SK-N-SH (cell line): ENCODE measurements around the gene UNC5CL. TPM values are rescaled to one million over a fixed set of nuclear protein-coding genes. Genes with fewer than 3 reads are reported as not detected.

Experiments used
- CTCF ChIA-PET: fragments of 300-600, 350-600 bp; formaldehyde crosslinking; extraction: SDS; loops from one replicate; lab custom pipeline; 2021; lab: Yijun Ruan, JAX
- POLR2A ChIA-PET: fragments of 350-600 bp; sonication (Branson Sonifier 250); formaldehyde crosslinking; extraction: SDS; loops from one replicate; lab custom pipeline; 2020; ENCODE audit warnings: antibody characterized with exemption, inconsistent platforms; lab: Yijun Ruan, JAX
- DNase-seq: peaks from one replicate; pipeline ENCODE4 v3.0.0; 2012
- H2AFZ ChIP-seq: fragments of 200-600 bp; sonication (generic); 2 replicates; pipeline ENCODE4 v1.8.1; 2016; ENCODE audit warnings: antibody characterized with exemption, mild to moderate bottlenecking, low read depth
- H3F3A ChIP-seq: fragments of 200-600 bp; sonication (generic); replicated peaks from 2 replicates; pipeline ENCODE3; 2016; ENCODE audit warnings: antibody characterized with exemption, mild to moderate bottlenecking; ENCODE audit not compliant: insufficient read depth
- H3K27ac ChIP-seq, 2 experiments: fragments of 200-500 bp in 1 of 2; fragments of 200-600 bp in 1 of 2; sonication (Bioruptor generic) in 1 of 2; sonication (generic), shearing (Covaris generic) in 1 of 2; 2 replicates each; pipeline versions ENCODE4 v1.5.1 to v1.6.1; 2014 to 2016; ENCODE audit warnings: low read depth in 2 of 2, inconsistent platforms in 1 of 2, low read length in 1 of 2, mild to moderate bottlenecking in 1 of 2, mixed read lengths in 1 of 2
- H3K27me3 ChIP-seq: fragments of 200-600 bp; sonication (generic), shearing (Covaris generic); 2 replicates; pipeline ENCODE4 v1.6.1; 2016; ENCODE audit warnings: mixed run types; ENCODE audit not compliant: insufficient read depth
- H3K36me3 ChIP-seq, 2 experiments: fragments of 200-500 bp in 1 of 2; fragments of 200-600 bp in 1 of 2; sonication (Bioruptor generic) in 1 of 2; sonication (generic) in 1 of 2; replicated peaks in 1 of 2; 2 replicates each; pipeline versions ENCODE3 to v1.5.1; 2014 to 2016; ENCODE audit warnings: low read length in 1 of 2, mild to moderate bottlenecking in 1 of 2; ENCODE audit not compliant: insufficient read depth in 2 of 2, control insufficient read depth in 1 of 2
- H3K4me1 ChIP-seq, 2 experiments: fragments of 200-500 bp in 1 of 2; fragments of 200-600 bp in 1 of 2; sonication (Bioruptor generic) in 1 of 2; sonication (generic), shearing (Covaris generic) in 1 of 2; 2 replicates each; pipeline versions ENCODE4 v1.5.1 to v1.6.1; 2014 to 2016; ENCODE audit warnings: low read depth in 1 of 2, low read length in 1 of 2, mixed run types in 1 of 2; ENCODE audit not compliant: insufficient read depth in 2 of 2, control insufficient read depth in 1 of 2
- H3K4me2 ChIP-seq: fragments of 200-600 bp; sonication (generic), shearing (Covaris generic); 2 replicates; pipeline ENCODE4 v1.6.1; 2017; ENCODE audit warnings: mixed run types
- H3K4me3 ChIP-seq, 2 experiments: fragments of 200-500 bp in 1 of 2; fragments of 200-600 bp in 1 of 2; sonication (Bioruptor generic) in 1 of 2; sonication (generic), shearing (Covaris generic) in 1 of 2; 2 replicates each; pipeline versions ENCODE4 v1.5.1 to v1.8.1; 2014 to 2016; ENCODE audit warnings: low read depth in 2 of 2, inconsistent platforms in 1 of 2, low read length in 1 of 2, mild to moderate bottlenecking in 1 of 2, mixed read lengths in 1 of 2, moderate library complexity in 1 of 2
- H3K79me2 ChIP-seq: fragments of 200-600 bp; sonication (generic); 2 replicates; pipeline ENCODE4 v1.8.1; 2017; ENCODE audit warnings: mild to moderate bottlenecking; ENCODE audit not compliant: insufficient read depth
- H3K9ac ChIP-seq: fragments of 200-600 bp; sonication (generic); 2 replicates; pipeline ENCODE4 v1.6.1; 2017; ENCODE audit warnings: mixed run types
- H3K9me2 ChIP-seq: fragments of 200-600 bp; sonication (generic); 2 replicates; pipeline ENCODE4 v1.6.1; 2017; ENCODE audit warnings: mixed run types
- H3K9me3 ChIP-seq: fragments of 200-600 bp; sonication (generic); 2 replicates; pipeline ENCODE4 v1.6.1; 2017; ENCODE audit warnings: mixed run types, mild to moderate bottlenecking, moderate library complexity
- H4K20me1 ChIP-seq: fragments of 200-600 bp; sonication (generic); 2 replicates; pipeline ENCODE4 v1.6.1; 2017; ENCODE audit warnings: mild to moderate bottlenecking, mixed run types; ENCODE audit not compliant: insufficient read depth
- CHD2 ChIP-seq: fragments of 150-350 bp; IDR thresholded peaks from 2 replicates; pipeline ENCODE4 v1.6.1; 2018; ENCODE audit warnings: low read length; ENCODE audit not compliant: partially characterized antibody
- EP300 ChIP-seq, 2 experiments: IDR thresholded peaks; 2 replicates each; pipeline versions ENCODE4 v1.4.0 to v1.6.1; 2012; ENCODE audit warnings: borderline replicate concordance in 1 of 2, low read depth in 1 of 2, low read length in 1 of 2
- EZH2phosphoT487 ChIP-seq: fragments of 200-600 bp; sonication (generic); IDR thresholded peaks from 2 replicates; pipeline ENCODE4 v1.6.1; 2017; ENCODE audit warnings: low read depth, mixed run types, mild to moderate bottlenecking, antibody characterized with exemption, moderate library complexity, borderline replicate concordance
- FOSL2 ChIP-seq: IDR thresholded peaks from 2 replicates; pipeline ENCODE4 v1.4.0; 2012; ENCODE audit warnings: low read depth, mild to moderate bottlenecking, moderate library complexity, borderline replicate concordance
- FOXJ3 ChIP-seq: sonication (generic); formaldehyde crosslinking; IDR thresholded peaks from 2 replicates; pipeline ENCODE4 v1.5.1; 2020; ENCODE audit warnings: mild to moderate bottlenecking, missing genetic modification reagents
- FOXM1 ChIP-seq: IDR thresholded peaks from 2 replicates; pipeline ENCODE4 v1.4.0; 2012; ENCODE audit warnings: low read depth, mild to moderate bottlenecking
- JUND ChIP-seq: IDR thresholded peaks from 2 replicates; pipeline ENCODE4 v1.4.0; 2012
- MEF2A ChIP-seq: IDR thresholded peaks from 2 replicates; pipeline ENCODE4 v1.4.0; 2012; ENCODE audit warnings: low read depth, borderline replicate concordance
- MXI1 ChIP-seq: IDR thresholded peaks from 2 replicates; pipeline ENCODE4 v1.6.1; 2012; ENCODE audit warnings: mild to moderate bottlenecking, low read depth, low read length, improper control_type of control experiment
- NRF1 ChIP-seq: IDR thresholded peaks from 2 replicates; pipeline ENCODE4 v1.6.1; 2012; ENCODE audit warnings: low read depth, mild to moderate bottlenecking, low read length
- POLR2AphosphoS5 ChIP-seq: IDR thresholded peaks from 2 replicates; pipeline ENCODE4 v1.6.1; 2012; ENCODE audit warnings: low read depth, low read length
- RAD21 ChIP-seq: IDR thresholded peaks from 2 replicates; pipeline ENCODE4 v1.6.1; 2012; ENCODE audit warnings: mild to moderate bottlenecking, low read length
- RCOR1 ChIP-seq: fragments of 150-350 bp; IDR thresholded peaks from 2 replicates; pipeline ENCODE4 v1.6.1; 2017; ENCODE audit warnings: antibody characterized with exemption, low read length
- RXRA ChIP-seq: IDR thresholded peaks from 2 replicates; pipeline ENCODE4 v1.4.0; 2012; ENCODE audit warnings: low read depth, mild to moderate bottlenecking, borderline replicate concordance
- TAF1 ChIP-seq: IDR thresholded peaks from 2 replicates; pipeline ENCODE4 v1.6.1; 2012; ENCODE audit warnings: low read depth, mild to moderate bottlenecking, low read length, moderate library complexity, borderline replicate concordance
- TCF12 ChIP-seq: IDR thresholded peaks from 2 replicates; pipeline ENCODE4 v1.4.0; 2012
- TEAD4 ChIP-seq: IDR thresholded peaks from 2 replicates; pipeline ENCODE4 v1.4.0; 2012; ENCODE audit warnings: mild to moderate bottlenecking, borderline replicate concordance; ENCODE audit not compliant: insufficient read depth
- YY1 ChIP-seq: IDR thresholded peaks from 2 replicates; pipeline ENCODE4 v1.4.0; 2012; ENCODE audit warnings: low read depth, mild to moderate bottlenecking
- whole genome bisulfite sequencing: methylation state at CpG from one replicate; pipeline ENCODE4 v1.1.6; 2017; ENCODE audit warnings: low lambda C conversion rate; 5-methylcytosine and 5-hydroxymethylcytosine counted together
- polyA plus RNA-seq, 3 experiments: library from polyadenylated mRNA; depleted of rRNA; stranded (reverse); fragments of >200 nt; gene quantifications; 2 replicates each; pipeline ENCODE4 v1.2.3, GENCODE V29; 2012
- TF ChIP-seq, protein P1 (sequence below): IDR thresholded peaks from 2 replicates; pipeline ENCODE4 v1.6.1; 2012; ENCODE audit warnings: mild to moderate bottlenecking, low read depth, low read length, moderate library complexity
- TF ChIP-seq, protein P2 (sequence below): IDR thresholded peaks from 2 replicates; pipeline ENCODE4; 2012
- TF ChIP-seq, protein P3 (sequence below): fragments of 150-350 bp; IDR thresholded peaks from 2 replicates; pipeline ENCODE4 v1.6.1; 2016; ENCODE audit warnings: mild to moderate bottlenecking, low read depth, low read length
- TF ChIP-seq, protein P4 (sequence below): IDR thresholded peaks from 2 replicates; pipeline ENCODE4 v1.4.0; 2012; ENCODE audit warnings: low read depth

UNC5CL gene
- polyA plus RNA-seq, 1 of the 3 experiments (the other 2 are of a cell fraction) = 0.10 TPM

DNA sequence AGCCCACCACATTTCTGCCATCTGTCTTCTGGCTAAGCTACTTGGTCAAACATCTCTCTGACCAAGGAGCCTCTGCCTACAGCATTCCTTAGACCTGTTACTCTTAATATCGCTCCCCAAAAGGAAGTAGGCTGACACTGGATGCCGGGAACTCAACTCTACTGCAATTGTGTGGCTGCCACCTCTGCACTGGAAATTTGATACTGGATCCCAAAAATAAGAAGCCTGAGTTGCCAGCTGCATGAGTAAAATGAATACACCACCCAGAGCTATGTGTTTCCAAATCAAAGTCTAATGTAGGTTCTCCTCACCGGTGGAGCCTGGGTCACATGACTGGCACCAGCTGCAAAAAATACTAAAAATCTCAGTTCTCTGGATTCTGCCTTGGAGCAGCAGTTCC, 36.9 kb downstream of the UNC5CL start (continued):
- TF ChIP-seq, protein P1, sequence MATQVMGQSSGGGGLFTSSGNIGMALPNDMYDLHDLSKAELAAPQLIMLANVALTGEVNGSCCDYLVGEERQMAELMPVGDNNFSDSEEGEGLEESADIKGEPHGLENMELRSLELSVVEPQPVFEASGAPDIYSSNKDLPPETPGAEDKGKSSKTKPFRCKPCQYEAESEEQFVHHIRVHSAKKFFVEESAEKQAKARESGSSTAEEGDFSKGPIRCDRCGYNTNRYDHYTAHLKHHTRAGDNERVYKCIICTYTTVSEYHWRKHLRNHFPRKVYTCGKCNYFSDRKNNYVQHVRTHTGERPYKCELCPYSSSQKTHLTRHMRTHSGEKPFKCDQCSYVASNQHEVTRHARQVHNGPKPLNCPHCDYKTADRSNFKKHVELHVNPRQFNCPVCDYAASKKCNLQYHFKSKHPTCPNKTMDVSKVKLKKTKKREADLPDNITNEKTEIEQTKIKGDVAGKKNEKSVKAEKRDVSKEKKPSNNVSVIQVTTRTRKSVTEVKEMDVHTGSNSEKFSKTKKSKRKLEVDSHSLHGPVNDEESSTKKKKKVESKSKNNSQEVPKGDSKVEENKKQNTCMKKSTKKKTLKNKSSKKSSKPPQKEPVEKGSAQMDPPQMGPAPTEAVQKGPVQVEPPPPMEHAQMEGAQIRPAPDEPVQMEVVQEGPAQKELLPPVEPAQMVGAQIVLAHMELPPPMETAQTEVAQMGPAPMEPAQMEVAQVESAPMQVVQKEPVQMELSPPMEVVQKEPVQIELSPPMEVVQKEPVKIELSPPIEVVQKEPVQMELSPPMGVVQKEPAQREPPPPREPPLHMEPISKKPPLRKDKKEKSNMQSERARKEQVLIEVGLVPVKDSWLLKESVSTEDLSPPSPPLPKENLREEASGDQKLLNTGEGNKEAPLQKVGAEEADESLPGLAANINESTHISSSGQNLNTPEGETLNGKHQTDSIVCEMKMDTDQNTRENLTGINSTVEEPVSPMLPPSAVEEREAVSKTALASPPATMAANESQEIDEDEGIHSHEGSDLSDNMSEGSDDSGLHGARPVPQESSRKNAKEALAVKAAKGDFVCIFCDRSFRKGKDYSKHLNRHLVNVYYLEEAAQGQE = no peak
- TF ChIP-seq CHD2 (no peak), NRF1 (no peak), JUND (no peak), TAF1 (no peak), POLR2AphosphoS5 (no peak), RAD21 (no peak), MXI1 (no peak), FOXJ3 (CRISPR knock-in tag) (no peak), EP300 (IDR thresholded peaks at IDR 0.05; ENCODE audit: borderline replicate concordance in 1 of 2, low read depth in 1 of 2, low read length in 1 of 2) (no peak), EZH2phosphoT487 (no peak), TEAD4 (no peak)
- TF ChIP-seq, protein P2, sequence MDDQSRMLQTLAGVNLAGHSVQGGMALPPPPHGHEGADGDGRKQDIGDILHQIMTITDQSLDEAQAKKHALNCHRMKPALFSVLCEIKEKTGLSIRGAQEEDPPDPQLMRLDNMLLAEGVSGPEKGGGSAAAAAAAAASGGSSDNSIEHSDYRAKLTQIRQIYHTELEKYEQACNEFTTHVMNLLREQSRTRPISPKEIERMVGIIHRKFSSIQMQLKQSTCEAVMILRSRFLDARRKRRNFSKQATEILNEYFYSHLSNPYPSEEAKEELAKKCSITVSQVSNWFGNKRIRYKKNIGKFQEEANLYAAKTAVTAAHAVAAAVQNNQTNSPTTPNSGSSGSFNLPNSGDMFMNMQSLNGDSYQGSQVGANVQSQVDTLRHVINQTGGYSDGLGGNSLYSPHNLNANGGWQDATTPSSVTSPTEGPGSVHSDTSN = no peak

DNA sequence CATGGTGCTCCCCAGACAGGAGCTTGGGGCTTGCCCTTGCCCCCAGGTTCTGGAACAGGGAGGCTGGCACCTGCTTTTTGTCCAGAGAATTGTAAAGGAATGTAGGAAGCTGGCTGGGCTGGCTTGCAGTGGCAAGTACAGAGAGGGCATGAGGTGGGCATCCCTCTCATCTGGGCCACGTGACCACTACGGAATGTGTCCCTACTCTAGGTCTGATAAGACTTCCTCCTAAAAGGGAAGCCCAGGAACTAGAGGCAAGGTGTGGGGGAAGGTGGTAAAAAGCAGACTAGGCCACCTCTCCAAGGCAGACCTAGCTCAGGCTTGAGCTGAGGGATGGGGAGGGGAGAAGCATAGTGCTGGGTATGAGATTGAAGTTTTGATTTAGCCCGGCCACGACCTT, 38.8 kb downstream of the UNC5CL start:
- Histone ChIP-seq H3K27ac (no peak overlapping the region), H3K36me3 (no peaks in the 10 kb centered on the region), H3K27me3 (no peaks in the 10 kb centered on the region; the same call in 1 of the 2 replicates), H3K4me2 (no peak overlapping the region), H3K9me3 (no peaks in the 10 kb centered on the region), H3K9me2 (no peaks in the 10 kb centered on the region), H2AFZ (no peak overlapping the region), H3F3A (no peaks in the 10 kb centered on the region), H3K9ac (no peak overlapping the region), H3K4me1 (peaks cover 7 to 13% of the 10 kb centered on the region in 2 experiments; a peak in 3 of 4 replicates), H3K79me2 (no peaks in the 10 kb centered on the region), H4K20me1 (no peaks in the 10 kb centered on the region), H3K4me3 (no peak overlapping the region)
- DNase-seq = no peak
- 82% methylated on average over 4 of the region's 4 CpGs for WGBS
- CTCF ChIA-PET = interaction anchor here (1.2 to 6.3 kb wide), 3 partner anchors 9 to 28 kb away, joined by 3 to 50 read pairs (median 4); no protein-coding TSS in a partner anchor
- POLR2A ChIA-PET = no interaction called here
- TF ChIP-seq FOXM1 (no peak), RXRA (no peak), RCOR1 (no peak), TCF12 (no peak), FOSL2 (no peak), YY1 (no peak), EP300 (IDR thresholded peaks at IDR 0.05; ENCODE audit: borderline replicate concordance in 1 of 2, low read depth in 1 of 2, low read length in 1 of 2) (no peak), MEF2A (no peak), JUND (no peak)
- TF ChIP-seq, protein P3, sequence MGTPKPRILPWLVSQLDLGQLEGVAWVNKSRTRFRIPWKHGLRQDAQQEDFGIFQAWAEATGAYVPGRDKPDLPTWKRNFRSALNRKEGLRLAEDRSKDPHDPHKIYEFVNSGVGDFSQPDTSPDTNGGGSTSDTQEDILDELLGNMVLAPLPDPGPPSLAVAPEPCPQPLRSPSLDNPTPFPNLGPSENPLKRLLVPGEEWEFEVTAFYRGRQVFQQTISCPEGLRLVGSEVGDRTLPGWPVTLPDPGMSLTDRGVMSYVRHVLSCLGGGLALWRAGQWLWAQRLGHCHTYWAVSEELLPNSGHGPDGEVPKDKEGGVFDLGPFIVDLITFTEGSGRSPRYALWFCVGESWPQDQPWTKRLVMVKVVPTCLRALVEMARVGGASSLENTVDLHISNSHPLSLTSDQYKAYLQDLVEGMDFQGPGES = no peak
- TF ChIP-seq, protein P1 = no peak
- TF ChIP-seq, protein P4, sequence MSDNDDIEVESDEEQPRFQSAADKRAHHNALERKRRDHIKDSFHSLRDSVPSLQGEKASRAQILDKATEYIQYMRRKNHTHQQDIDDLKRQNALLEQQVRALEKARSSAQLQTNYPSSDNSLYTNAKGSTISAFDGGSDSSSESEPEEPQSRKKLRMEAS = no peak
